ENCODE results near the gene MIF4GD.

The MIF4GD gene

DNA sequence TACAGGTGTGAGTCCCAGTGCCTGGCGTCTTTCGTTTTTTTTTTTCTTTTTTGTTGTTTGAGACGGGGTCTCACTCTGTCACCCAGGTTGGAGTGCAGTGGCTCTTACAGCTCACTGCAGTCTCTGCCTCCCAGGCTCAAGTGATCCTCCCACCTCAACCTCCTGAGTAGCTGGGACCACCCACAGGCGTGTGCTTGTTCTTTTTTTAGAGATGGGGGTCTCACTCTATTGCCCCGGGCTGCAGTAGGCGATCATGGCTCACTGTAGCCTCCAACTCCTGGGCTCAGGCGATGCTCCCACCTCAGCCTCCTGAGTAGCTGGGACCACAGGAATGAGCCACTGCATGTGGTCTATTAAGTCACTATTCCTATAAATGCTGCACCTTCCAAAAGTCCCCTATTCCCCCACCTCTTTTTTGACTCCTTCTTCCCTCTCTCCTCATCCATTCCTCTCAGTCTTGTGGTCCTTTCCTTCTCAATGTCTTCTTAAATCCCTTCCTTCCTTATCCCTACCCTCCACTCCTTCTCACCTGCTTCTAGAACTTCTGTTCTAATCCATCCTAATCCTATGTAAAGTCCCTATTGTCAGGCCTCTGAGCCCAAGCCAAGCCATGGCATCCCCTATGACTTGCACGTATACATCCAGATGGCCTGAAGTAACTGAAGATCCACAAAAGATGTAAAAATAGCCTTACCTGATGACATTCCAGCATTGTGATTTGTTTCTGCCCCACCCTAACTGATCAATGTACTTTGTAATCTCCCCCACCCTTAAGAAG is 18.8 kb downstream of the MIF4GD start:
- Mint-ChIP-seq H3K4me3 (no peak overlapping the region), H3K4me1 (peaks cover 26% of the 10 kb centered on the region), H3K36me3 (ENCODE audit: low read depth) (no peaks in the 10 kb centered on the region), H3K9me3 (no peaks in the 10 kb centered on the region), H3K27ac (peak overlapping the region in 1 of 3 experiments; percentile 64), H3K27me3 (ENCODE audit: low read depth) (no peaks in the 10 kb centered on the region)
- TF ChIP-seq, protein P1, sequence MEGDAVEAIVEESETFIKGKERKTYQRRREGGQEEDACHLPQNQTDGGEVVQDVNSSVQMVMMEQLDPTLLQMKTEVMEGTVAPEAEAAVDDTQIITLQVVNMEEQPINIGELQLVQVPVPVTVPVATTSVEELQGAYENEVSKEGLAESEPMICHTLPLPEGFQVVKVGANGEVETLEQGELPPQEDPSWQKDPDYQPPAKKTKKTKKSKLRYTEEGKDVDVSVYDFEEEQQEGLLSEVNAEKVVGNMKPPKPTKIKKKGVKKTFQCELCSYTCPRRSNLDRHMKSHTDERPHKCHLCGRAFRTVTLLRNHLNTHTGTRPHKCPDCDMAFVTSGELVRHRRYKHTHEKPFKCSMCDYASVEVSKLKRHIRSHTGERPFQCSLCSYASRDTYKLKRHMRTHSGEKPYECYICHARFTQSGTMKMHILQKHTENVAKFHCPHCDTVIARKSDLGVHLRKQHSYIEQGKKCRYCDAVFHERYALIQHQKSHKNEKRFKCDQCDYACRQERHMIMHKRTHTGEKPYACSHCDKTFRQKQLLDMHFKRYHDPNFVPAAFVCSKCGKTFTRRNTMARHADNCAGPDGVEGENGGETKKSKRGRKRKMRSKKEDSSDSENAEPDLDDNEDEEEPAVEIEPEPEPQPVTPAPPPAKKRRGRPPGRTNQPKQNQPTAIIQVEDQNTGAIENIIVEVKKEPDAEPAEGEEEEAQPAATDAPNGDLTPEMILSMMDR (IDR thresholded peaks at IDR 0.05; ENCODE audit: unreplicated experiment in 3 of 3) = no peak

GRCh38 chr17:75250009-75250471 is 21.0 kb downstream of the MIF4GD start:
- Mint-ChIP-seq H3K4me3 (peak overlapping the region in 1 of 3 experiments; percentile 31), H3K9me3 (no peaks in the 10 kb centered on the region), H3K27ac (peak overlapping the region; percentile 32 to 49 (median 48)), H3K36me3 (ENCODE audit: low read depth) (peaks cover 14% of the 10 kb centered on the region), H3K27me3 (ENCODE audit: low read depth) (no peaks in the 10 kb centered on the region), H3K4me1 (peaks cover 16% of the 10 kb centered on the region)
- TF ChIP-seq, protein P1 (IDR thresholded peaks at IDR 0.05; ENCODE audit: unreplicated experiment in 3 of 3) = no peak

- Mint-ChIP-seq H3K27me3 (ENCODE audit: low read depth) (no peaks in the 10 kb centered on the region), H3K27ac (peak overlapping the region; percentile 32 to 49 (median 48)), H3K4me3 (peak overlapping the region in 1 of 3 experiments; percentile 31), H3K36me3 (ENCODE audit: low read depth) (peaks cover 16% of the 10 kb centered on the region), H3K9me3 (no peaks in the 10 kb centered on the region), H3K4me1 (peaks cover 16% of the 10 kb centered on the region)
- TF ChIP-seq, protein P1 (IDR thresholded peaks at IDR 0.05; ENCODE audit: unreplicated experiment in 3 of 3) = no peak
Measured at GRCh38 chr17:75249564-75249963, 21.5 kb downstream of the MIF4GD start.

- H3K9me3 Mint-ChIP-seq = no peaks in the 10 kb centered on the region
- TF ChIP-seq, protein P1 (IDR thresholded peaks at IDR 0.05; ENCODE audit: unreplicated experiment in 3 of 3) = no peak
- H3K36me3 Mint-ChIP-seq (ENCODE audit: low read depth) = peaks cover 37% of the 10 kb centered on the region
- H3K27ac Mint-ChIP-seq = no peak overlapping the region
- no peak overlapping the region for H3K4me3 Mint-ChIP-seq
- no peaks in the 10 kb centered on the region for H3K27me3 Mint-ChIP-seq (ENCODE audit: low read depth)
- peaks cover 16% of the 10 kb centered on the region for H3K4me1 Mint-ChIP-seq
Measured at GRCh38 chr17:75246404-75246803, 24.6 kb downstream of the MIF4GD start.

GRCh38 chr17:75245011-75245410 is 26.0 kb downstream of the MIF4GD start:
- TF ChIP-seq, protein P1 (IDR thresholded peaks at IDR 0.05; ENCODE audit: unreplicated experiment in 3 of 3) = no peak
- H3K4me1 Mint-ChIP-seq = peaks cover 12% of the 10 kb centered on the region
- no peak overlapping the region for H3K27ac Mint-ChIP-seq
- no peak overlapping the region for H3K4me3 Mint-ChIP-seq
- no peaks in the 10 kb centered on the region for H3K9me3 Mint-ChIP-seq
- peaks cover 41% of the 10 kb centered on the region for H3K36me3 Mint-ChIP-seq (ENCODE audit: low read depth)
- H3K27me3 Mint-ChIP-seq (ENCODE audit: low read depth) = no peaks in the 10 kb centered on the region

Data from nephron (organoid).